Measurements from ENCODE around the gene SLC6A8.
"Not testable (repeated sequence)": the region's sequence is repeated elsewhere in the genome, so short reads cannot be mapped to it uniquely, and the experiment has no call there.

Gene SLC6A8

GRCh38 chrX:153694256-153694655 lies 6.5 kb downstream of the SLC6A8 start:
- DNase-seq = not testable (repeated sequence)

- DNase-seq = no peak
Observed at GRCh38 chrX:153694687-153695270, 7.1 kb downstream of the SLC6A8 start.

GRCh38 chrX:153696100-153696499 lies 8.4 kb downstream of the SLC6A8 start:
- no peak for DNase-seq

- not testable (repeated sequence) for DNase-seq
Observed at GRCh38 chrX:153696538-153696937, 8.8 kb downstream of the SLC6A8 start.

- not testable (repeated sequence) for DNase-seq
Observed at GRCh38 chrX:153696986-153697722, 9.4 kb downstream of the SLC6A8 start.

- no peak for DNase-seq
Observed at GRCh38 chrX:153697924-153698865, 10.5 kb downstream of the SLC6A8 start.

GRCh38 chrX:153699210-153699783 lies 11.6 kb downstream of the SLC6A8 start:
- not testable (repeated sequence) for DNase-seq

- DNase-seq = not testable (repeated sequence)
Observed at GRCh38 chrX:153699784-153700371, 12.2 kb downstream of the SLC6A8 start.

- no peak for DNase-seq
Observed at GRCh38 chrX:153700376-153700945, 12.7 kb downstream of the SLC6A8 start.

- DNase-seq = no peak
Observed at GRCh38 chrX:153700967-153701366, 13.2 kb downstream of the SLC6A8 start.

- no peak for DNase-seq
Observed at GRCh38 chrX:153701706-153702105, 14.0 kb downstream of the SLC6A8 start.

- DNase-seq = no peak
Observed at GRCh38 chrX:153702336-153703035, 14.8 kb downstream of the SLC6A8 start.

- no peak for DNase-seq
Observed at GRCh38 chrX:153703036-153703370, 15.3 kb downstream of the SLC6A8 start.

GRCh38 chrX:153704021-153704526 lies 16.3 kb downstream of the SLC6A8 start:
- no peak for DNase-seq

- DNase-seq = not testable (repeated sequence)
Observed at GRCh38 chrX:153704631-153705402, 17.1 kb downstream of the SLC6A8 start.

- DNase-seq = not testable (repeated sequence)
Observed at GRCh38 chrX:153705403-153706060, 17.8 kb downstream of the SLC6A8 start.

- no peak for DNase-seq
Observed at GRCh38 chrX:153706799-153707198, 19.1 kb downstream of the SLC6A8 start.

GRCh38 chrX:153707406-153707805 lies 19.7 kb downstream of the SLC6A8 start:
- DNase-seq = no peak

GRCh38 chrX:153708415-153708814 lies 20.7 kb downstream of the SLC6A8 start:
- DNase-seq = no peak

Data from cortex of kidney (tissue), 1 donor.